K562 (cell line): ENCODE data around the gene ASRGL1.

Experiments used
- ATF1 ChIP-seq, 2 experiments: fragments of 450-650 bp in 1 of 2; IDR thresholded peaks; 2 replicates each; pipeline ENCODE4 v1.6.1; 2016; ENCODE audit warnings: missing compliant biosample characterization in 1 of 2, missing genetic modification characterization in 1 of 2
- FOXA1 ChIP-seq: fragments of 450-650 bp; IDR thresholded peaks from 2 replicates; pipeline ENCODE4 v1.6.1; 2016; ENCODE audit warnings: mild to moderate bottlenecking, borderline replicate concordance
- FOXM1 ChIP-seq, 2 experiments: fragments of 450-650 bp in 1 of 2; sonication (generic) in 1 of 2; formaldehyde crosslinking in 1 of 2; IDR thresholded peaks; 2 replicates each; pipeline versions ENCODE4 v1.6.1 to v1.9.0; 2017 to 2022; ENCODE audit warnings: low read depth in 2 of 2, mild to moderate bottlenecking in 2 of 2, missing genetic modification reagents in 1 of 2, moderate library complexity in 1 of 2
- JUN ChIP-seq, 2 experiments: sonication (generic) in 1 of 2; formaldehyde crosslinking in 1 of 2; IDR thresholded peaks; 2 replicates each; pipeline versions ENCODE4 v1.6.1 to v1.8.0; 2012 to 2022; ENCODE audit warnings: borderline replicate concordance in 2 of 2, mild to moderate bottlenecking in 2 of 2, improper control_type of control experiment in 1 of 2, low read depth in 1 of 2, low read length in 1 of 2, missing genetic modification reagents in 1 of 2
- NFE2 ChIP-seq: IDR thresholded peaks from 2 replicates; pipeline ENCODE4 v1.6.1; 2014; ENCODE audit warnings: antibody characterized with exemption, low read depth
- NFXL1 ChIP-seq: fragments of 450-650 bp; formaldehyde crosslinking; IDR thresholded peaks from 2 replicates; pipeline ENCODE4 v1.4.0; 2021; ENCODE audit warnings: mild to moderate bottlenecking
- POLR2A ChIP-seq: fragments of 450-650 bp; conservative IDR thresholded peaks from 2 replicates; pipeline ENCODE4 v1.6.1; 2016
- ZNF274 ChIP-seq: IDR thresholded peaks from 2 replicates; pipeline ENCODE4 v1.6.1; 2011; ENCODE audit warnings: low read depth, mild to moderate bottlenecking, low read length, moderate library complexity, borderline replicate concordance
- ZNF384 ChIP-seq: IDR thresholded peaks from 2 replicates; pipeline ENCODE4 v1.6.1; 2012; ENCODE audit warnings: low read depth, low read length, improper control_type of control experiment
- ZNF444 ChIP-seq: fragments of 250-450 bp; sonication (Bioruptor Pico); IDR thresholded peaks from 2 replicates; pipeline ENCODE4 v1.4.0; 2020; ENCODE audit warnings: mild to moderate bottlenecking, moderate library complexity
- TF ChIP-seq, protein P1 (sequence below), 3 experiments: IDR thresholded peaks in 2 of 3; conservative IDR thresholded peaks in 1 of 3; 2 replicates each; pipeline ENCODE4 v1.5.1; 2011 to 2012; ENCODE audit warnings: low read length in 3 of 3, mild to moderate bottlenecking in 3 of 3, control low read depth in 2 of 3, improper control_type of control experiment in 1 of 3, inconsistent platforms in 1 of 3, low read depth in 1 of 3, mixed read lengths in 1 of 3, moderate library complexity in 1 of 3; ENCODE audit not compliant: insufficient read depth in 2 of 3
- TF ChIP-seq, protein P2 (sequence below): sonication (generic); formaldehyde crosslinking; IDR thresholded peaks from 2 replicates; pipeline ENCODE4 v1.8.1; 2022; ENCODE audit warnings: missing genetic modification reagents
- TF ChIP-seq, protein P3 (sequence below): sonication (generic); formaldehyde crosslinking; IDR thresholded peaks from 2 replicates; pipeline ENCODE4 v1.8.0; 2022; ENCODE audit warnings: mild to moderate bottlenecking, low read depth, missing genetic modification reagents
- TF ChIP-seq, protein P4 (sequence below): fragments of 450-650 bp; IDR thresholded peaks from 2 replicates; pipeline ENCODE4 v1.6.1; 2016; ENCODE audit warnings: antibody characterized with exemption

DNA sequence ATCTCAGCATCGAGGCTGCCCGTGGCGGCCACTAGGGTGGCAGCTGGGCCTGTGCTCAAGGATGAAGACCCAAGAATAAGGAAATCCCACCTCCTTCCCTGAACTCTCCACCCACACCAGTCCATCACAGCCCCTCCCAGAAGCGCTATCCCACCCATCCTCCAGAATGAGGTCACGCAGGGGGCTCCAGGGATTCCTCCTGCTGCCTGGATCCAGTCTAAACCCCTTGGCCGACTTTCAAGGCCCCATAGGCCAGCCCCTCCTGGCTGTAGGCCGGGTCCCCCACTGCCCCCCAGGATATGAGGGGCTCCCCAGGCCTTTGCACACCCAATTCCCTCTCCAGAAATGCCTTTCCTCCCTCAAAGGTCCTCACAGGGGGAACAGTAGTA lies 62.6 kb downstream of the ASRGL1 start:
- TF ChIP-seq NFE2, result no peak
- TF ChIP-seq NFXL1, result no peak
- TF ChIP-seq, protein P1, sequence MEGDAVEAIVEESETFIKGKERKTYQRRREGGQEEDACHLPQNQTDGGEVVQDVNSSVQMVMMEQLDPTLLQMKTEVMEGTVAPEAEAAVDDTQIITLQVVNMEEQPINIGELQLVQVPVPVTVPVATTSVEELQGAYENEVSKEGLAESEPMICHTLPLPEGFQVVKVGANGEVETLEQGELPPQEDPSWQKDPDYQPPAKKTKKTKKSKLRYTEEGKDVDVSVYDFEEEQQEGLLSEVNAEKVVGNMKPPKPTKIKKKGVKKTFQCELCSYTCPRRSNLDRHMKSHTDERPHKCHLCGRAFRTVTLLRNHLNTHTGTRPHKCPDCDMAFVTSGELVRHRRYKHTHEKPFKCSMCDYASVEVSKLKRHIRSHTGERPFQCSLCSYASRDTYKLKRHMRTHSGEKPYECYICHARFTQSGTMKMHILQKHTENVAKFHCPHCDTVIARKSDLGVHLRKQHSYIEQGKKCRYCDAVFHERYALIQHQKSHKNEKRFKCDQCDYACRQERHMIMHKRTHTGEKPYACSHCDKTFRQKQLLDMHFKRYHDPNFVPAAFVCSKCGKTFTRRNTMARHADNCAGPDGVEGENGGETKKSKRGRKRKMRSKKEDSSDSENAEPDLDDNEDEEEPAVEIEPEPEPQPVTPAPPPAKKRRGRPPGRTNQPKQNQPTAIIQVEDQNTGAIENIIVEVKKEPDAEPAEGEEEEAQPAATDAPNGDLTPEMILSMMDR (IDR thresholded peaks at IDR 0.05 in 2 of 3, conservative IDR thresholded peaks at IDR 0.05 in 1 of 3; ENCODE audit: insufficient read depth in 2 of 3, low read depth in 1 of 3, low read length in 3 of 3), result no peak
- TF ChIP-seq, protein P2, sequence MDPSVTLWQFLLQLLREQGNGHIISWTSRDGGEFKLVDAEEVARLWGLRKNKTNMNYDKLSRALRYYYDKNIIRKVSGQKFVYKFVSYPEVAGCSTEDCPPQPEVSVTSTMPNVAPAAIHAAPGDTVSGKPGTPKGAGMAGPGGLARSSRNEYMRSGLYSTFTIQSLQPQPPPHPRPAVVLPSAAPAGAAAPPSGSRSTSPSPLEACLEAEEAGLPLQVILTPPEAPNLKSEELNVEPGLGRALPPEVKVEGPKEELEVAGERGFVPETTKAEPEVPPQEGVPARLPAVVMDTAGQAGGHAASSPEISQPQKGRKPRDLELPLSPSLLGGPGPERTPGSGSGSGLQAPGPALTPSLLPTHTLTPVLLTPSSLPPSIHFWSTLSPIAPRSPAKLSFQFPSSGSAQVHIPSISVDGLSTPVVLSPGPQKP (CRISPR knock-in tag), result no peak
- TF ChIP-seq ZNF444 (CRISPR knock-in tag), result no peak
- TF ChIP-seq ZNF384, result no peak
- no peak for TF ChIP-seq ATF1 (CRISPR knock-in tag; IDR thresholded peaks at IDR 0.05)
- no peak for TF ChIP-seq ATF1 (tag; IDR thresholded peaks at IDR 0.05)
- TF ChIP-seq, protein P3, sequence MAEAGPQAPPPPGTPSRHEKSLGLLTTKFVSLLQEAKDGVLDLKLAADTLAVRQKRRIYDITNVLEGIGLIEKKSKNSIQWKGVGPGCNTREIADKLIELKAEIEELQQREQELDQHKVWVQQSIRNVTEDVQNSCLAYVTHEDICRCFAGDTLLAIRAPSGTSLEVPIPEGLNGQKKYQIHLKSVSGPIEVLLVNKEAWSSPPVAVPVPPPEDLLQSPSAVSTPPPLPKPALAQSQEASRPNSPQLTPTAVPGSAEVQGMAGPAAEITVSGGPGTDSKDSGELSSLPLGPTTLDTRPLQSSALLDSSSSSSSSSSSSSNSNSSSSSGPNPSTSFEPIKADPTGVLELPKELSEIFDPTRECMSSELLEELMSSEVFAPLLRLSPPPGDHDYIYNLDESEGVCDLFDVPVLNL (CRISPR knock-in tag), result no peak
- no peak for TF ChIP-seq ZNF274
- TF ChIP-seq FOXA1, result no peak
- no peak for TF ChIP-seq FOXM1 (IDR thresholded peaks at IDR 0.05; ENCODE audit: low read depth)
- no peak for TF ChIP-seq FOXM1 (CRISPR knock-in tag; IDR thresholded peaks at IDR 0.05; ENCODE audit: low read depth)
- TF ChIP-seq, protein P4, sequence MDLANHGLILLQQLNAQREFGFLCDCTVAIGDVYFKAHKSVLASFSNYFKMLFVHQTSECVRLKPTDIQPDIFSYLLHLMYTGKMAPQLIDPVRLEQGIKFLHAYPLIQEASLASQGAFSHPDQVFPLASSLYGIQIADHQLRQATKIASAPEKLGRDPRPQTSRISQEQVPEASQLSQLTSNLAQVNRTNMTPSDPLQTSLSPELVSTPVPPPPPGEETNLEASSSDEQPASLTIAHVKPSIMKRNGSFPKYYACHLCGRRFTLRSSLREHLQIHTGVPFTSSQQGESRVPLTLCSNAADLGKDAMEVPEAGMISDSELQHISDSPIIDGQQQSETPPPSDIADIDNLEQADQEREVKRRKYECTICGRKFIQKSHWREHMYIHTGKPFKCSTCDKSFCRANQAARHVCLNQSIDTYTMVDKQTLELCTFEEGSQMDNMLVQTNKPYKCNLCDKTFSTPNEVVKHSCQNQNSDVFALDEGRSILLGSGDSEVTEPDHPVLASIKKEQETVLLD, result no peak
- no peak for TF ChIP-seq JUN (IDR thresholded peaks at IDR 0.05; ENCODE audit: borderline replicate concordance, low read depth, low read length)
- TF ChIP-seq JUN (CRISPR knock-in tag; IDR thresholded peaks at IDR 0.05; ENCODE audit: borderline replicate concordance), result no peak
- no peak for TF ChIP-seq POLR2A
